Activated CD4-positive, alpha-beta T cell treated with anti-CD3 and anti-CD28 coated beads, Interleukin-2, amount 10 ng/mL, durations not matched to agents 7 days and 5 days (primary cell): ENCODE data around the gene HSD11B2. TPM values are rescaled to one million over a fixed set of nuclear protein-coding genes. Genes with fewer than 3 reads are reported as not detected.
A peak's percentile ranks its signal among the peaks of the same experiment; 100 is the strongest.

Source experiments
- CTCF ChIA-PET: fragments of 350-600 bp; sonication (Branson Sonifier 250); formaldehyde crosslinking; loops from one replicate; lab custom pipeline; 2021; ENCODE audit warnings: antibody characterized with exemption; lab: Charles Lee
- POLR2A ChIA-PET: fragments of 350-600 bp; sonication (Branson Sonifier 250); formaldehyde crosslinking; loops from one replicate; lab custom pipeline; 2021; ENCODE audit warnings: antibody characterized with exemption; lab: Charles Lee
- DNase-seq: peaks from one replicate; pipeline ENCODE4 v3.0.0-alpha.2; 2020
- H3K27ac Mint-ChIP-seq: one replicate; pipeline ENCODE4 v1.8.0; 2021; ENCODE audit warnings: mild to moderate bottlenecking, moderate library complexity, mixed read lengths
- H3K27me3 Mint-ChIP-seq: one replicate; pipeline ENCODE4 v1.8.0; 2021; ENCODE audit warnings: mixed read lengths
- H3K36me3 Mint-ChIP-seq: one replicate; pipeline ENCODE4 v1.8.0; 2021; ENCODE audit warnings: low read depth, mixed read lengths
- H3K4me1 Mint-ChIP-seq: one replicate; pipeline ENCODE4 v1.8.0; 2021; ENCODE audit warnings: mixed read lengths
- H3K4me3 Mint-ChIP-seq: one replicate; pipeline ENCODE4 v1.8.0; 2021; ENCODE audit warnings: mild to moderate bottlenecking, moderate library complexity, mixed read lengths
- H3K9me3 Mint-ChIP-seq: one replicate; pipeline ENCODE4 v1.8.0; 2021; ENCODE audit warnings: mixed read lengths
- total RNA-seq, 2 experiments: library from RNA; stranded (reverse); gene quantifications; one replicate each; pipeline ENCODE4 v1.2.3, GENCODE V29; 2021

The HSD11B2 gene
- total RNA-seq, 2 experiments from 2014 or later: not detected

DNA sequence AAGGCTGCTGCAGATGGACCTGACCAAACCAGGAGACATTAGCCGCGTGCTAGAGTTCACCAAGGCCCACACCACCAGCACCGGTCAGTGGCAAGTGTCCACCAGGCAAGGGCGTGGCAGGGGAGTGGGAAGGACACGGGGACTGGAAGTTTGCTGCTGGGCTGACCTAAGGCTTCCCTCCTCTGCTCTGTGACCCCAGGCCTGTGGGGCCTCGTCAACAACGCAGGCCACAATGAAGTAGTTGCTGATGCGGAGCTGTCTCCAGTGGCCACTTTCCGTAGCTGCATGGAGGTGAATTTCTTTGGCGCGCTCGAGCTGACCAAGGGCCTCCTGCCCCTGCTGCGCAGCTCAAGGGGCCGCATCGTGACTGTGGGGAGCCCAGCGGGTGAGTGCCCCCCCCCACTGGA, 4.8 kb downstream of the HSD11B2 start:
- Mint-ChIP-seq H3K4me3 (no peak overlapping the region), H3K4me1 (peaks cover 3% of the 10 kb centered on the region), H3K9me3 (no peaks in the 10 kb centered on the region), H3K27ac (no peak overlapping the region), H3K27me3 (peaks cover 11% of the 10 kb centered on the region), H3K36me3 (no peaks in the 10 kb centered on the region)
- DNase-seq: no peak
- POLR2A ChIA-PET: no interaction called here
- CTCF ChIA-PET: interaction anchor here (0.8 to 3.6 kb wide), 3 partner anchors 8 to 85 kb away, joined by 3 to 19 read pairs (median 5); no protein-coding TSS in a partner anchor

DNA sequence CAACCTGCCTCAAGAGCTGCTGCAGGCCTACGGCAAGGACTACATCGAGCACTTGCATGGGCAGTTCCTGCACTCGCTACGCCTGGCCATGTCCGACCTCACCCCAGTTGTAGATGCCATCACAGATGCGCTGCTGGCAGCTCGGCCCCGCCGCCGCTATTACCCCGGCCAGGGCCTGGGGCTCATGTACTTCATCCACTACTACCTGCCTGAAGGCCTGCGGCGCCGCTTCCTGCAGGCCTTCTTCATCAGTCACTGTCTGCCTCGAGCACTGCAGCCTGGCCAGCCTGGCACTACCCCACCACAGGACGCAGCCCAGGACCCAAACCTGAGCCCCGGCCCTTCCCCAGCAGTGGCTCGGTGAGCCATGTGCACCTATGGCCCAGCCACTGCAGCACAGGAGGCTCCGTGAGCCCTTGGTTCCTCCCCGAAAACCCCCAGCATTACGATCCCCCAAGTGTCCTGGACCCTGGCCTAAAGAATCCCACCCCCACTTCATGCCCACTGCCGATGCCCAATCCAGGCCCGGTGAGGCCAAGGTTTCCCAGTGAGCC, 5.8 kb downstream of the HSD11B2 start:
- ChIA-PET POLR2A (no interaction called here), CTCF (interaction anchor here (0.8 to 3.6 kb wide), 3 partner anchors 9 to 84 kb away, joined by 3 to 19 read pairs (median 5); no protein-coding TSS in a partner anchor)
- Mint-ChIP-seq H3K36me3 (no peaks in the 10 kb centered on the region), H3K27me3 (peaks cover 8% of the 10 kb centered on the region), H3K4me3 (no peak overlapping the region), H3K4me1 (peaks cover under 1% of the 10 kb centered on the region), H3K27ac (no peak overlapping the region), H3K9me3 (no peaks in the 10 kb centered on the region)
- no peak for DNase-seq

GRCh38 chr16:67437513-67437912, 6.6 kb downstream of the HSD11B2 start:
- Mint-ChIP-seq H3K4me3 (no peak overlapping the region), H3K27ac (peak overlapping the region; percentile 37), H3K9me3 (no peaks in the 10 kb centered on the region), H3K36me3 (no peaks in the 10 kb centered on the region), H3K4me1 (no peaks in the 10 kb centered on the region), H3K27me3 (peaks cover 2% of the 10 kb centered on the region)
- DNase-seq: no peak
- ChIA-PET CTCF (interaction anchor here (1.1 kb wide), 1 partner anchor 193 kb away, joined by 3 read pairs; no protein-coding TSS in a partner anchor), POLR2A (no interaction called here)

GRCh38 chr16:67438098-67438791, 7.3 kb downstream of the HSD11B2 start:
- ChIA-PET POLR2A (no interaction called here), CTCF (interaction anchor here (1.1 to 2.7 kb wide), 3 partner anchors 10 to 194 kb away, joined by 3 to 13 read pairs (median 4); no protein-coding TSS in a partner anchor)
- no peak overlapping the region for H3K27ac Mint-ChIP-seq
- H3K27me3 Mint-ChIP-seq: no peaks in the 10 kb centered on the region
- H3K4me1 Mint-ChIP-seq: no peaks in the 10 kb centered on the region
- no peak overlapping the region for H3K4me3 Mint-ChIP-seq
- DNase-seq: no peak
- no peaks in the 10 kb centered on the region for H3K36me3 Mint-ChIP-seq
- H3K9me3 Mint-ChIP-seq: no peaks in the 10 kb centered on the region

DNA sequence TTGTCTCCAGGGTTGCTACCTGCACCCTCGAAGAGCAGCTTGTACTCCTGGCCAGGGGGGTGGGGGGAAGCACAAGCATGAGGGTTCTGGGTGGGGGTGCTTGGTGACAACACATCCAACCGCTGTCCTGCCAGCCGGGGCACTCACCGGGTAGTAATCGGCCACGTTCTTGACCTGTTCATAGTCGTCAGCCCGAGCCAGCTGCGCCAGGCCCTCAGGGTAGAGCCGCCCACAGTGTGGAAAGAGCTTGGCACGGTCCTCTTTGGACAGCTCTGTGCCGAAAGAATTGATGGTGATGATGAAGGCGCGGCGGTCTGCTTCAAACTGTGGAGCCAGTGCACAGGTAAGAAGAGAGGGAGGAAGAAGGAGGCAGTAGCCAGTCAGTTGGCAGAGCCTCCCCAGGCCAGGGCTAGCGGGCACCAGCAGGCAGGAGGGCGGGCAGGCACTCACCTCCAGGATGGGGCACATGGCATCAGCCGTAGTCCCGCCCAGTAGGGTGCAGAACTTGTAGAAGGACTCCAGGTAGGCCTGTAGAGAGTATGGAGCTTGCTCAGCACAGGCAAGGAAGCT, 8.0 kb downstream of the HSD11B2 start:
- CTCF ChIA-PET: interaction anchor here (0.6 to 2.7 kb wide), 4 partner anchors 9 to 141 kb away, joined by 4 to 13 read pairs (median 4); no protein-coding TSS in a partner anchor
- POLR2A ChIA-PET: no interaction called here
- H3K27me3 Mint-ChIP-seq: no peaks in the 10 kb centered on the region
- no peaks in the 10 kb centered on the region for H3K36me3 Mint-ChIP-seq
- no peak overlapping the region for H3K27ac Mint-ChIP-seq
- H3K9me3 Mint-ChIP-seq: no peaks in the 10 kb centered on the region
- no peak for DNase-seq
- no peaks in the 10 kb centered on the region for H3K4me1 Mint-ChIP-seq
- no peak overlapping the region for H3K4me3 Mint-ChIP-seq

GRCh38 chr16:67441271-67441753, 10.4 kb downstream of the HSD11B2 start:
- DNase-seq: no peak
- ChIA-PET POLR2A (no interaction called here), CTCF (interaction anchor here (0.9 to 6.1 kb wide), 3 partner anchors 9 to 23 kb away, joined by 3 to 29 read pairs (median 3); no protein-coding TSS in a partner anchor)
- no peak overlapping the region for H3K27ac Mint-ChIP-seq
- no peak overlapping the region for H3K4me3 Mint-ChIP-seq
- H3K27me3 Mint-ChIP-seq: no peaks in the 10 kb centered on the region
- H3K36me3 Mint-ChIP-seq: no peaks in the 10 kb centered on the region
- no peaks in the 10 kb centered on the region for H3K4me1 Mint-ChIP-seq
- H3K9me3 Mint-ChIP-seq: no peaks in the 10 kb centered on the region

DNA sequence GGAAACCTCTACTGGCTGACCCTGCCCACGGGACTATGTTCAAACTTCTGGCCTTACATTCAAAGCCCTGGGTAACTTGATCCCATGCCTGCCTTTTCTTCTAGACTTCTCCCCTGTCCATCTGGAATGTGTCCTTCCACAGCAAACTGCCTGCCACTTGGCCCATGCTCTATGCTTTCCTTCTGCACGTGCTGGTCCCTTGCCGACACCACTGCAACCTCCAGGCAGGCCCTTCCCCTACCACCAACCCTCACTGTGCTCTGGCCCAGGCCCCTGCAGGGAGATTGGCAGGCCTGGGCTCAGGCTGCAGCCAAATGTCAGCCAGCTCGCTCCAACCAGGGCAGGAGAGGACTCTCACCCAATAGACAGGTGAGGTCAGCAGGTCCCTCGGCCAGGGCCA, 11.0 kb downstream of the HSD11B2 start:
- ChIA-PET CTCF (interaction anchor here (1.0 to 6.1 kb wide), 3 partner anchors 11 to 22 kb away, joined by 3 to 29 read pairs (median 3); no protein-coding TSS in a partner anchor), POLR2A (no interaction called here)
- Mint-ChIP-seq H3K4me3 (no peak overlapping the region), H3K4me1 (no peaks in the 10 kb centered on the region), H3K27me3 (no peaks in the 10 kb centered on the region), H3K27ac (no peak overlapping the region), H3K9me3 (no peaks in the 10 kb centered on the region), H3K36me3 (no peaks in the 10 kb centered on the region)
- no peak for DNase-seq

DNA sequence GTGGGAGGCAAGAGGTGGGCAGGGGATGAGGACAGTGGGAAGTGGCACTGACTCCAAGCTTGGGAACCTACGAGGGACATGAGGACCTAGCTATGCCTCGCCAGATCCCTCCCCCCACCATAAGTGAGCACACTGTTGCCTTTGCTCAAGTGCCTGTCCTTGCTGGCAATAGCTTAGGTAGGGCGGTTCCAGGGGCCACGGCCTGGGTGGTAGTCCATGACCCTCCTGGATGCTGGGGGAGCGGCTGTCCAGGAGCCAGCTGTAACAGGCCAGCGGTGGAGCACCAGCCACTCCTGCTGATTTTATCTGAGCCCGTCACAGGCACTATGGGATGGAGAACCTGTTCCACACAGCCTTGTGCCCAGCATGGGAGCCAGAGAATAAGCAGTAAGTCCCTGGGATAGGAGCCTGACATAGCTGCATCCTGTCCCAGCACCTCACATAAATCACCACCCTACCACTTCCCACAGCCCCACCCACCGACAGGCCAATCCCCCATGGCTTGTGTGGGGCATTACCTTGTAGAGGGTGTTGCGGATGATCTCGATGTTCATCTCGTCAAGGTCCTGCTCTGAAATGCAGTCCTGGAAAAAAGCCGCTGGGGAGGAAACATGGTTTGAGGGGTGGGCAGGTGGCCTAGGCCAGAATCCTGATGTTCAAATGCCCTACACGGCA, 11.8 kb downstream of the HSD11B2 start:
- H3K4me1 Mint-ChIP-seq: peaks cover 5% of the 10 kb centered on the region
- no peaks in the 10 kb centered on the region for H3K9me3 Mint-ChIP-seq
- ChIA-PET CTCF (interaction anchor here (0.6 to 6.1 kb wide), 5 partner anchors 10 to 78 kb away, joined by 3 to 29 read pairs (median 3); no protein-coding TSS in a partner anchor), POLR2A (no interaction called here)
- no peak for DNase-seq
- peaks cover 1% of the 10 kb centered on the region for H3K36me3 Mint-ChIP-seq
- no peaks in the 10 kb centered on the region for H3K27me3 Mint-ChIP-seq
- H3K27ac Mint-ChIP-seq: no peak overlapping the region
- H3K4me3 Mint-ChIP-seq: no peak overlapping the region

DNA sequence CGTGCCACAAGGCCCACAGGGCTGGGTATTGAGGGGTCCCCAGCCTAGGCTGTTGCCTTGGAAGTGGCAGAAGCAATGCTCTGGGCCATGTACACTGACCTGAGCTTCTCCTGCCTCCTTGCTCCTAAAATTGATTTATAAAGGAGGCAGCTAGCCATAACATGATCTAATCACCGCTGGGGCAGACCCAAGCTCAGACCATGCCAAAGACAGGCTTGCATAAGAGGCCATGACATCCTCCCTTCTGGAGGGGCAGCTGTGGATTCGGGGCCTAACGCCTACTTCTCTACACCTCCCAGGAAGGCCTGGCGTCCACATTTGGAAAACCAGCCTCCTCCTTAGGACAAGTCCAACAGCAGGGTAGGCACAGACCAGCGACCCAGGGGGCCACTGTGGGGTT, 12.3 kb downstream of the HSD11B2 start:
- ChIA-PET CTCF (interaction anchor here (0.9 to 6.1 kb wide), 3 partner anchors 13 to 78 kb away, joined by 4 to 29 read pairs (median 6); no protein-coding TSS in a partner anchor), POLR2A (no interaction called here)
- H3K4me3 Mint-ChIP-seq: no peak overlapping the region
- no peaks in the 10 kb centered on the region for H3K9me3 Mint-ChIP-seq
- peaks cover 3% of the 10 kb centered on the region for H3K36me3 Mint-ChIP-seq
- peaks cover 6% of the 10 kb centered on the region for H3K4me1 Mint-ChIP-seq
- H3K27ac Mint-ChIP-seq: peak overlapping the region; percentile 28
- DNase-seq: no peak
- H3K27me3 Mint-ChIP-seq: no peaks in the 10 kb centered on the region

DNA sequence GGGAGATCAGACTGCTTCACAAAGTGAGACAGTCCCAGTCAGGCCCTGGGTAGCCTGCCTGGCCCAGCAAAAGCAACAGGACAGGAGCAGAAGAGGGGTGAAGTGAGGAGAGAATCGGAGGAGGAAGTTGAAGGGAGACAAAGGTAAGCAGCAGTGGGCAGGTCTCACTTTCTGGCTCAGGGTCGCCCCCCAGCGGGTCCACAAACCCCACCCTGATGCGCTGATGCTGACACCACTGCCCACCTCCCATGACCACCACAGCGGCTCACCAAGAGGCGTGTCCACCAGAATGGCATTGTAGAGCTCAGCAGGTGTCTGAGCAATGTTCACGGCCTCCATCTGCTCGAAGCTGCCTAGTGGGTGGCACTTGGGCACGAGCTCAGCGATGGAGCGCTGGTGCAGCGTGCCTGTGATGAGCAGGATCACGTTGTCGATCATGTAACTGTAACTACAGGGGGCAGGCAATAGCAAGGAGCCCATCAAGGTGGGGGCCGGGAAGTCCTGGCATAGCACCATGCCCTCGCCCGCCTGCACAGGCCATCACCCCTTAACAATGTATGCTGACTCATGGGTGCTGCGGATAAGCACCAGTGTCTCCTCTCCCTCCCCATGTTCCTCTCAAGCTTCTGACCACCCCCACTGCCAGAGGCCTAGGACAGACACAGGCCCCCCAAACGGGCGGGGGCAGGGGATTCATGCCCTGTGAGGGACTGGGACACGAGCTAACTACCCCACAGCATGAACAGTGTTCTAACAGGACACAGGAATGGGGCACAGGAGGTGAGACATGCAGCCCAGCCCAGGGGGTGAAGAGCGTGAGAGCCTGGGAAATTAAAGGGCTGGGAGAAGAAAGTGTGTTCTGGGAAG, 13.6 kb downstream of the HSD11B2 start:
- Mint-ChIP-seq H3K4me3 (no peak overlapping the region), H3K36me3 (peaks cover 3% of the 10 kb centered on the region), H3K27ac (no peak overlapping the region), H3K9me3 (no peaks in the 10 kb centered on the region), H3K4me1 (peaks cover 6% of the 10 kb centered on the region), H3K27me3 (no peaks in the 10 kb centered on the region)
- ChIA-PET POLR2A (no interaction called here), CTCF (interaction anchor here (1.0 to 6.1 kb wide), 6 partner anchors 9 to 36 kb away, joined by 3 to 29 read pairs (median 5); partner anchors contain the start of genes ATP6V0D1 and ZDHHC1)
- no peak for DNase-seq

DNA sequence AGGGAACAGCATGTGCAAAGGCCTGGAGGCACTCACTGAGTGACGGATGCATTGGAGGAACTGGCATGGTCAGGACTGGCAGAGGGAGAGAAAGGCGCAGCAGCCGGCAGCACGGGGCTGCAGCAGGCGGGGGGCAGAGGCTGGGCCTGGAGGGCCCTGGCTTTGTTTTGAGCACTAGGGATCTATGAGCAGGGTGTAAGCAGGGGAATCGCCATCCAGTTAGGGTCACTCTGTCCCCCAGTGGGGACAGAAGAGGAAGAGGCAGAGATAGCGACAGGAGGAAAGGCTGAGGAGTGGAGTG, 14.2 kb downstream of the HSD11B2 start:
- DNase-seq: no peak
- H3K9me3 Mint-ChIP-seq: no peaks in the 10 kb centered on the region
- peaks cover 6% of the 10 kb centered on the region for H3K4me1 Mint-ChIP-seq
- H3K36me3 Mint-ChIP-seq: peaks cover 3% of the 10 kb centered on the region
- H3K4me3 Mint-ChIP-seq: no peak overlapping the region
- no peaks in the 10 kb centered on the region for H3K27me3 Mint-ChIP-seq
- ChIA-PET POLR2A (no interaction called here), CTCF (interaction anchor here (0.7 to 6.1 kb wide), 7 partner anchors 10 to 36 kb away, joined by 3 to 29 read pairs (median 4); partner anchors contain the start of gene ATP6V0D1)
- H3K27ac Mint-ChIP-seq: no peak overlapping the region
